SK-N-SH treated with all-trans-retinoic acid at 6 μM for 48 hours (cell line): ENCODE data around the gene TMIGD3.

Experiments
- ATAC-seq: fragments of 200-7000 bp; cut with Tn5 transposase; 3 replicates; pipeline ENCODE4 v1.9.1; 2020; ENCODE audit warnings: mild to moderate bottlenecking, moderate library complexity
- ARNTL ChIP-seq: fragments of 450-650 bp; formaldehyde crosslinking; IDR thresholded peaks from 2 replicates; pipeline ENCODE4 v1.5.0; 2020; ENCODE audit warnings: low read depth, mild to moderate bottlenecking, moderate library complexity, borderline replicate concordance
- BACH2 ChIP-seq: fragments of 250-450 bp; sonication (Bioruptor Pico); IDR thresholded peaks from 2 replicates; pipeline ENCODE4 v1.9.0; 2021; ENCODE audit warnings: mild to moderate bottlenecking, borderline replicate concordance
- CREB5 ChIP-seq: fragments of 250-450 bp; sonication (Bioruptor Pico); IDR thresholded peaks from 2 replicates; pipeline ENCODE4 v1.5.1; 2020; ENCODE audit warnings: low read depth, mild to moderate bottlenecking, moderate library complexity
- CSDC2 ChIP-seq: fragments of 250-450 bp; sonication (Bioruptor Pico); IDR thresholded peaks from 2 replicates; pipeline ENCODE4 v1.5.0; 2020; ENCODE audit warnings: mild to moderate bottlenecking, moderate library complexity
- CSRNP3 ChIP-seq: fragments of 250-450 bp; sonication (Bioruptor Pico); IDR thresholded peaks from 2 replicates; pipeline ENCODE4 v1.5.1; 2021; ENCODE audit warnings: mild to moderate bottlenecking, moderate library complexity
- GLIS3 ChIP-seq: fragments of 250-450 bp; sonication (Bioruptor Pico); IDR thresholded peaks from 2 replicates; pipeline ENCODE4 v1.5.0; 2020; ENCODE audit warnings: mild to moderate bottlenecking, moderate library complexity
- ISL1 ChIP-seq: fragments of 250-450 bp; sonication (Bioruptor Pico); IDR thresholded peaks from 2 replicates; pipeline ENCODE4 v2.1.2; 2022; ENCODE audit warnings: mild to moderate bottlenecking, moderate library complexity
- OSR1 ChIP-seq: fragments of 250-450 bp; sonication (Bioruptor Pico); IDR thresholded peaks from 2 replicates; pipeline ENCODE4 v1.8.0; 2022; ENCODE audit warnings: moderate library complexity, mild to moderate bottlenecking, inconsistent platforms
- PATZ1 ChIP-seq: fragments of 250-450 bp; sonication (Bioruptor Pico); IDR thresholded peaks from 2 replicates; pipeline ENCODE4 v1.8.0; 2020; ENCODE audit warnings: mild to moderate bottlenecking, moderate library complexity, borderline replicate concordance
- POU6F1 ChIP-seq: fragments of 250-450 bp; sonication (Bioruptor Pico); IDR thresholded peaks from 2 replicates; pipeline ENCODE4 v1.8.0; 2021; ENCODE audit warnings: low read depth, mild to moderate bottlenecking, moderate library complexity, borderline replicate concordance
- PPARA ChIP-seq: fragments of 250-450 bp; sonication (Bioruptor Pico); IDR thresholded peaks from 2 replicates; pipeline ENCODE4 v1.5.0; 2020; ENCODE audit warnings: mild to moderate bottlenecking, borderline replicate concordance
- RARB ChIP-seq: fragments of 250-450 bp; sonication (Bioruptor Pico); IDR thresholded peaks from 2 replicates; pipeline ENCODE4 v1.8.0; 2021; ENCODE audit warnings: mild to moderate bottlenecking, moderate library complexity
- SNAI2 ChIP-seq: fragments of 250-450 bp; sonication (Bioruptor Pico); IDR thresholded peaks from 2 replicates; pipeline ENCODE4 v1.5.0; 2020; ENCODE audit warnings: mild to moderate bottlenecking, moderate library complexity
- TCF4 ChIP-seq: fragments of 250-450 bp; sonication (Bioruptor Pico); IDR thresholded peaks from 2 replicates; pipeline ENCODE4 v1.8.0; 2021; ENCODE audit warnings: mild to moderate bottlenecking, moderate library complexity, borderline replicate concordance
- TOX ChIP-seq: fragments of 250-450 bp; sonication (Bioruptor Pico); IDR thresholded peaks from 2 replicates; pipeline ENCODE4 v1.8.0; 2021; ENCODE audit warnings: mild to moderate bottlenecking, moderate library complexity, borderline replicate concordance
- TSHZ2 ChIP-seq: fragments of 250-450 bp; sonication (Bioruptor Pico); IDR thresholded peaks from 2 replicates; pipeline ENCODE4 v1.5.0; 2020; ENCODE audit warnings: mild to moderate bottlenecking, moderate library complexity
- ZC3H10 ChIP-seq: fragments of 250-450 bp; sonication (Bioruptor Pico); IDR thresholded peaks from 2 replicates; pipeline ENCODE4 v1.5.1; 2021; ENCODE audit warnings: mild to moderate bottlenecking, moderate library complexity
- ZFP3 ChIP-seq: fragments of 250-450 bp; sonication (Bioruptor Pico); IDR thresholded peaks from 2 replicates; pipeline ENCODE4 v1.5.0; 2020; ENCODE audit warnings: mild to moderate bottlenecking, moderate library complexity
- ZFP30 ChIP-seq: fragments of 450-650 bp; formaldehyde crosslinking; IDR thresholded peaks from 2 replicates; pipeline ENCODE4 v1.5.0; 2022; ENCODE audit warnings: mild to moderate bottlenecking, moderate library complexity
- ZNF565 ChIP-seq: fragments of 450-650 bp; formaldehyde crosslinking; conservative IDR thresholded peaks from 2 replicates; pipeline ENCODE4 v1.5.0; 2020; ENCODE audit warnings: low read depth, mild to moderate bottlenecking, moderate library complexity
- ZNF70 ChIP-seq: fragments of 450-650 bp; formaldehyde crosslinking; IDR thresholded peaks from 2 replicates; pipeline ENCODE4 v1.5.0; 2020; ENCODE audit warnings: mild to moderate bottlenecking, moderate library complexity
- ZNF8 ChIP-seq: fragments of 450-650 bp; formaldehyde crosslinking; IDR thresholded peaks from 2 replicates; pipeline ENCODE4 v1.5.0; 2020; ENCODE audit warnings: mild to moderate bottlenecking, moderate library complexity

TMIGD3 gene

GRCh38 chr1:111463029-111463683 lies 40.3 kb downstream of the TMIGD3 start:
- peak; percentile 54 for ATAC-seq
- no peak for TF ChIP-seq SNAI2 (CRISPR knock-in tag)

GRCh38 chr1:111462370-111463028 lies 40.9 kb downstream of the TMIGD3 start:
- ATAC-seq: no peak
- TF ChIP-seq CSRNP3 (no peak), ZNF565 (CRISPR knock-in tag) (no peak), ZFP3 (CRISPR knock-in tag) (no peak), ZC3H10 (CRISPR knock-in tag) (no peak), PPARA (CRISPR knock-in tag) (no peak), PATZ1 (CRISPR knock-in tag) (no peak), ZNF70 (CRISPR knock-in tag) (no peak)

- no peak for ATAC-seq
- no peak for TF ChIP-seq BACH2
- TF ChIP-seq OSR1 (CRISPR knock-in tag): no peak
- no peak for TF ChIP-seq ZFP30
- TF ChIP-seq TOX (CRISPR knock-in tag): no peak
- TF ChIP-seq ARNTL (CRISPR knock-in tag): no peak
- TF ChIP-seq TCF4 (CRISPR knock-in tag): no peak
- no peak for TF ChIP-seq ZNF8 (CRISPR knock-in tag)
- no peak for TF ChIP-seq CSDC2 (CRISPR knock-in tag)
- no peak for TF ChIP-seq CREB5 (CRISPR knock-in tag)
- TF ChIP-seq POU6F1: no peak
- TF ChIP-seq GLIS3: no peak
- TF ChIP-seq PATZ1 (CRISPR knock-in tag): no peak
- no peak for TF ChIP-seq ZNF565 (CRISPR knock-in tag)
- no peak for TF ChIP-seq ZC3H10 (CRISPR knock-in tag)
- no peak for TF ChIP-seq ZFP3 (CRISPR knock-in tag)
- TF ChIP-seq, all 23 proteins: peak for 0
Measured at GRCh38 chr1:111461765-111462164, 41.7 kb downstream of the TMIGD3 start.

- no peak for ATAC-seq
- TF ChIP-seq TSHZ2 (CRISPR knock-in tag) (no peak), RARB (CRISPR knock-in tag) (no peak), ARNTL (CRISPR knock-in tag) (no peak), ZNF70 (CRISPR knock-in tag) (no peak), OSR1 (CRISPR knock-in tag) (no peak), GLIS3 (no peak), ZNF8 (CRISPR knock-in tag) (no peak), ISL1 (CRISPR knock-in tag) (no peak), TOX (CRISPR knock-in tag) (no peak), PPARA (CRISPR knock-in tag) (no peak), SNAI2 (CRISPR knock-in tag) (no peak), ZFP3 (CRISPR knock-in tag) (no peak), BACH2 (no peak), ZNF565 (CRISPR knock-in tag) (no peak), CSDC2 (CRISPR knock-in tag) (no peak)
Measured at GRCh38 chr1:111455642-111456031, 47.8 kb downstream of the TMIGD3 start.
